GM21381 (cell line): ENCODE data around the gene FAM217A.
A peak's percentile ranks its signal among the peaks of the same experiment; 100 is the strongest.

ENCODE experiments used
- ATAC-seq: cut with Tn5 transposase; IDR thresholded peaks from one replicate; pipeline ENCODE4 v1.9.1; 2021; ENCODE audit warnings: mild to moderate bottlenecking, moderate library complexity; ENCODE audit not compliant: unreplicated experiment

FAM217A gene

GRCh38 chr6:4023240-4023639, 55.7 kb downstream of the FAM217A start:
- ATAC-seq, result no peak

GRCh38 chr6:4021854-4022695, 56.9 kb downstream of the FAM217A start:
- peak; percentile 5 for ATAC-seq

- peak; percentile 55 for ATAC-seq
Measured at GRCh38 chr6:4021133-4021853, 57.6 kb downstream of the FAM217A start.

GRCh38 chr6:4020822-4021132, 58.2 kb downstream of the FAM217A start:
- no peak for ATAC-seq

- ATAC-seq, result no peak
Measured at GRCh38 chr6:4018924-4019236, 60.1 kb downstream of the FAM217A start.
